GM19043 (cell line): Measurements from ENCODE around the gene PAQR4.

Experiments
- ATAC-seq: cut with Tn5 transposase; IDR thresholded peaks from one replicate; pipeline ENCODE4 v1.9.1; 2021; ENCODE audit warnings: low read depth; ENCODE audit not compliant: unreplicated experiment

Gene PAQR4

GRCh38 chr16:2963723-2964474, 5.2 kb upstream of the PAQR4 start, which contains the start of gene KREMEN2:
TSS of gene KREMEN2 (plus strand) at chr16:2964275. CDS start at chr16:2964521, 246 bp downstream.
- no peak for ATAC-seq

- no peak for ATAC-seq
Observed at GRCh38 chr16:2964475-2965336, 4.4 kb upstream of the PAQR4 start.

- ATAC-seq, result no peak
Observed at GRCh38 chr16:2966043-2966807, 2.9 kb upstream of the PAQR4 start.

- no peak for ATAC-seq
Observed at GRCh38 chr16:2966808-2967191, 2.3 kb upstream of the PAQR4 start.

GRCh38 chr16:2967211-2967631, 1.9 kb upstream of the PAQR4 start:
- ATAC-seq, result no peak

- no peak for ATAC-seq
Observed at GRCh38 chr16:2967721-2968161, 1.4 kb upstream of the PAQR4 start.

GRCh38 chr16:2968368-2968737, 795 bp upstream of the PAQR4 start:
- no peak for ATAC-seq

GRCh38 chr16:2969545-2970521, 685 bp downstream of the PAQR4 start:
- ATAC-seq, result no peak

- ATAC-seq, result no peak
Observed at GRCh38 chr16:2970563-2970962, 1.4 kb downstream of the PAQR4 start.

GRCh38 chr16:2971134-2971984, 2.2 kb downstream of the PAQR4 start:
- no peak for ATAC-seq

GRCh38 chr16:2971985-2972784, 3.0 kb downstream of the PAQR4 start:
- ATAC-seq, result no peak

- ATAC-seq, result no peak
Observed at GRCh38 chr16:2973093-2973492, 3.9 kb downstream of the PAQR4 start.

- ATAC-seq, result no peak
Observed at GRCh38 chr16:2973605-2974318, 4.6 kb downstream of the PAQR4 start.

- ATAC-seq, result no peak
Observed at GRCh38 chr16:2974319-2975056, 5.3 kb downstream of the PAQR4 start.

GRCh38 chr16:2975161-2975795, 6.1 kb downstream of the PAQR4 start:
- no peak for ATAC-seq

- ATAC-seq, result no peak
Observed at GRCh38 chr16:2976201-2976600, 7.1 kb downstream of the PAQR4 start.
